Forelimb muscle (tissue), 1 donor: ENCODE results near the gene MRPS21. TPM values are rescaled to one million over a fixed set of nuclear protein-coding genes. Genes with fewer than 3 reads are reported as not detected.

Experiments
- polyA plus RNA-seq: library from polyadenylated mRNA; unstranded; fragments of 120-200 nt; gene quantifications from one replicate; pipeline ENCODE4 v1.2.1, GENCODE V29; 2013; ENCODE audit not compliant: insufficient read length

MRPS21 gene
- polyA plus RNA-seq, 1 donor, result 45.4 TPM

Other genes with a start within 250 kb of the MRPS21 start
- 45.4 TPM for gene VPS45, start 226.1 kb upstream of the MRPS21 start, polyA plus RNA-seq
- 98.5 TPM for gene PLEKHO1, start 143.9 kb upstream of the MRPS21 start, polyA plus RNA-seq
- gene ANP32E, start 57.7 kb upstream of the MRPS21 start, polyA plus RNA-seq, result 34.6 TPM
- 5.2 TPM for gene CA14, start 36.1 kb upstream of the MRPS21 start, polyA plus RNA-seq
- 104 TPM for gene APH1A, start 24.8 kb upstream of the MRPS21 start, polyA plus RNA-seq
- 29.7 TPM for gene C1orf54, start 21.1 kb upstream of the MRPS21 start, polyA plus RNA-seq
- gene CIART, start 11.3 kb upstream of the MRPS21 start, polyA plus RNA-seq, result 1.9 TPM
- 47.8 TPM for gene PRPF3, start 27.7 kb downstream of the MRPS21 start, polyA plus RNA-seq
- 23.7 TPM for gene RPRD2, start 70.3 kb downstream of the MRPS21 start, polyA plus RNA-seq
- gene TARS2, start 193.6 kb downstream of the MRPS21 start, polyA plus RNA-seq, result 20.6 TPM
- 3.2 TPM for gene ECM1, start 214.2 kb downstream of the MRPS21 start, polyA plus RNA-seq
- gene FALEC, start 221.9 kb downstream of the MRPS21 start, polyA plus RNA-seq, result 1.1 TPM